HG03469 (cell line): ENCODE results near the gene AURKA.
"Not testable (repeated sequence)": the region's sequence is repeated elsewhere in the genome, so short reads cannot be mapped to it uniquely, and the experiment has no call there.

ENCODE experiments used
- ATAC-seq: cut with Tn5 transposase; IDR thresholded peaks from one replicate; pipeline ENCODE4 v1.9.1; 2021; ENCODE audit warnings: mild to moderate bottlenecking, moderate library complexity, moderate number of reproducible peaks; ENCODE audit not compliant: unreplicated experiment

Gene AURKA

DNA sequence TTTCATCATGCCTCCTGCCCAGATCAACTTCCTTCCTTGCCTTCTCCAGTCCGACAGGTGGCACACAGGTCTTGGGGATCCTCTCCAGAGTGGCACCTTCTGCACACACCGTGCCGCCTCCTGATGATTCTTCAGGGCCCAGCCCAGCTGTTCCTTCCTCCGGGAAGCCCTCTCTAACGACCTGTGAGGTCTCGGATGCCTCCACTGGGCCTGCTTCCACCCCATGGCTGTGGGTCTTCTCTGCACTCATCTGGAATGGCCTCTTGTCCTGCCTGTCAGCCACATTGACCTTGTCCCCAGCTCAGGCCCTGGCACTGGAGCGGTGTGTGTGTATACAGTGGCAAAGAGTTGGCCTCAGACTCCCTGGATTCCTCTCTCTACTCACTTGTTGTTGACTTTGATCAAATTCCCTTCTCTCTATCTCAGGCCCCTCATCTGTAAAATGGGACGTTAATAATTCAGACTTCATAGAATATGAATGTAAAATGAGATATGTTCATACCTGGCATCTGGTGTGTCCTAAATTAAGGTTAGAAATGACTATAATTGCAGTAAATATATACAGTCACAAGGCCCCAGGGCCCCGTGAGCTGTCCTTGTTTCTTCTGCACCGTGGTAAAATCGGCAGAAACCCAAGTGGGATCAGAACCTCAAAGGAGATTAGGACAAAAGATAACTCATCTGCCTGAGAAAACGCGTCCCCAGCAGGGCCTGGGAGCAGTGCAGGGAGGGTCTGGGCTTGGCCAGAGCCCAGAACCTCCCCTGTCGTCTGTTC, 31.7 kb downstream of the AURKA start:
- ATAC-seq = no peak

DNA sequence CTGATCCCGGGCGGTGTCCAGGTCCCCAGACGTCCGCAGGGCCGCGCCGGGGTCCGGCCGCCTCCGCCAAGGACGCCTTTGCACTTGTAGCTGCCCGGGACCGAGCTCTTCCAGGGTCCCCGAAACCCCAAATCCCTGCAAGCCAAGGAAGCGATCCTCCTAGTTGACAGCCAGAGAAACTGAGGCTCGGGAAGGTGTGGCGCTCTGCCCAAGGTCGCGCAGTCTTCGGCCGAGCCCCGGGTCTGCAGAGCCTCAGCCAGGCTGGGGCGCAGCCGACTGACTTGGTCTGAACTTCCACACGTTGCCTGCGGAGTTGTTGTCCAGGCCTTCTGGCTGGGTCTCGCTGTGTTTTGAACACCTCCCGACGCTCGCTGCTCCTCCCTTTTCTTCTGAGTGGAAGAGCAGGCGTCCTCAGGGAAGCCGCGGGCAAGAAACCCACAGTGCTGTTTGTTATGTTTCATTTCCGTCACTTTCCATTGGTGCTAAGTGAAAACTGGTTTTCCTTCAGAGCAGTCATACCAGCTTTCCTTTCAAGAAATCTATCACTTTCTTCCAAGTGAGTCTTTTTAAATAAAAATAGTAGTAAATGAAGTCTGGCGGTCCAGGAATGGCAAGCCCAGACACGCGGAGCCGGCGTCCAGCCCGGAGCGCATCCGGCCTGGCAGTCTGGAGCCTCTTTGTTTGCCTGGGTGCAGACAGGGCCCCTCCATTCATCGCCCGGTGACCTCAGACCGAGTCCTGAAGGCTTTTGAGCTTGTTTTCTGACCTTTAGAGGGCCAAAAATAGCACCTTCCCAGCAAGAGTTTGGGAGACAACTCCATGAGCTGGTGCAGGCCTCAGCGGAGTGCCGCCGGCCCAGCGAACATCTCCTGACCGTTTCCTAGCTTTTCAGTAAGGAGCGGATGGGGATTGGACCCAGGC, 32.5 kb downstream of the AURKA start:
- ATAC-seq = no peak

DNA sequence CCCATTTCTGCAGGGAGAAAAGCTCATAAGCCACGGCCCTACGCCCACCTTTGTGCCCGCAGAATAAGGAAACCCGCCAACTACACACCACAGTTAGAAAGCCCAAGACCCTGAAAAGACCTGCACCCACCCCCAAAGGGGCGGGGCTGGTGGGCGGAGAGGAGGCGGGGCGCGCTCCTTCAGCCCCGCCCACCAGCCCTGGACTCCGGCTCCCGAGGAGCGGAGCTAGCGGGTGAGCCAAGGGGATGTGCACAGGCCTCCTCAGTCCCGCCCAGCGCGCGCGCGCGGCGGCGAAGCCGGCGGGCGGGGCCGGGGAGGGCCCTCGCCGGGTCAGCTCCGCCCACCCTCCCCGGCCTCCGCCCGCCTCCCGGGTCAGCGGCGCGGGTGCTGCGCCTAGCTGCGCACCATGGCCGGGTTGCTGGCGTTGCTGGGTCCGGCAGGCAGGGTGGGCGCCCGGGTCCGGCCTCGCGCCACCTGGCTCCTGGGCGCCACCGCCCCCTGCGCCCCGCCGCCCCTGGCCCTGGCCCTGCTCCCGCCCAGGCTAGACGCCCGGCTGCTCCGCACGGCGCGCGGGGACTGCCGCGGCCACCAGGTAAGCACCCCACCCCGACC, 33.3 kb downstream of the AURKA start, which contains the start of gene FAM210B:
TSS of gene FAM210B (plus strand) at position 375 of the 612 bp plus-strand sequence. CDS start at position 407, 32 bp downstream.
- peak; percentile 96 for ATAC-seq

DNA sequence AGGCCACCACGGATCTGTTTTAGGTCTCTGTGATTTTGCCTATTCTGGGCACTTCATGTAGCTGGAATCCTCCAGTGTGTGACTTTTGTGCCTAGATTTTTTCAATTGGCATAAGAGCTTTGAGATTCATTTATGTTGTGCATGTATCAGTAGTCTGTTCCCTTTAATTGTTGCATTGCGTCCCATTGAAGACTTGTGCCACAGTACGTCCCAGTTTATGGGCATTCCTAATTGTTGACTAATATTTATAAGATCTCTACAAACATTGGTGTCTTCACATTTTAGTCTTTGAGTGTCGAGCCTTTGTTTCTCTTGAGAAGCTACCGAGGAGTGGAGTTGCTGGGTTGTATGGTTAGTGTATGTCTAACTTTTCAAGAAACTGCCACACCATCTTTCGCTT, 33.9 kb downstream of the AURKA start:
- no peak for ATAC-seq

DNA sequence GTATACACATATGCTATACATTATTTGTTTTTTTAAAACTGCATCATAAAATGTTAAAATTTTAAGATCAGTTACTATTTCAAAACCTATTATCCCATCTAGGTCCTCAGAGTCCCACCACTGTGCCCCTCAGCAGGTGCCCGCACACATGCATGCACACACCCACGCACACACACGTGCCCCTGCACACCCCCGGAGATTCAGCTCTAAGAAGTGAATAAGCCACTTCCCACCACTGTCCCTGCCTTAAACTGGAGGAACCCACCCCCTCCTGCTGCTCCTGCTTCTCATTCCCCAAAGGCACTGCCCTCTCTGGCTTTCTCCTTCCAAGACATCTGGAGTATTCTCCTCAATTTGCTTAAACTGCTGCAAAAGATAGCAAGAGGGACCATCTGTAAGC, 38.7 kb downstream of the AURKA start:
- ATAC-seq = no peak

DNA sequence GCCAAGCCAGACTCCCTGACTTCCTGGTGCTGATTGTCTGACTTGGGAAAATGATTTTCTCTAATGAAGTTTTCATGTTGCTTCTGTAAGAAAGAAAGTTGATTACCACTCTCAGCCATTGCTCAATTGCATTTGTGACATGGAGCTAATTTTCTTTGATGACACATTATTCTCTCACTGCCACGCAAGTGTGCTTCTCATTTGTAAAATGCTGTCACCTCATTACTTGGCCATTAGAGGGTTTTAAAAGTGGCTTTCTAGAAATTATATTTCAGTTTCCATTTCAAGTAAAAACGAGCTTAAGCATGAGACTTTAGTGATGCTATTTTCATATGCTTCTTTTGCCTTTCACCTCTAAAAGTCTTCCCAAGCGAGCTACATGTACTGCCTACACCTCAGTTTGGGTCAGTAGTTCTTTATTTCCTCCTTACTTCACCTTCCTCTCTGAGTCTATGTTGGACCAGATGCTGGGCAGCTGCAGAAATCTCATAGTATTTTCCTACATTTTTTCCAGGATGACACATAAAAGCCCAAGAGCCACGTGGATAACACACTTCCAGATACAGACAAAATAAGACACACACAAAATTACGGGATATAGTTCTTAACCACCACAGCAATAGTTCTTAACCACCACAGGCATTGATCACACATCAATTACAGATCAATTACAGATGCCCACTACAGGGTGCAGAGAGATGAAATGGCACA, 39.5 kb downstream of the AURKA start:
- ATAC-seq = no peak

DNA sequence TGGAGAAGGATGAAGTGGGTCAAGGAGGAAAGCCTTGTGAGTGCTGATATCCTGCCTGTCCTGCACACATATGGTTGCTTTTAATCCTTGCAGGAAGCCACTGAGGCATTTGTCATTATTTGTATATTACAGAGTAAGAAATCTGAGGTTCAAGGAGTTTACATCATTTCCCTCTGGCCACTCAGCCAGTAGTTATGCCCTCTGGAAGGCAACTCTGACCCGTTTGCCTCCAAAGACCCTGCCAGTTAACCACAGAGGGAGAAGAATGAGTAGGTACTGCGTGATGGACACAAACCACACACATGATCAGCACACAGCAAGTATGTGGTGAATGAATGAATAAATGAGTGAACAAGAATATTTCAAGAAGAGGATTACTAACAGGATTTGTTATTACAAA, 41.2 kb downstream of the AURKA start:
- ATAC-seq = no peak

DNA sequence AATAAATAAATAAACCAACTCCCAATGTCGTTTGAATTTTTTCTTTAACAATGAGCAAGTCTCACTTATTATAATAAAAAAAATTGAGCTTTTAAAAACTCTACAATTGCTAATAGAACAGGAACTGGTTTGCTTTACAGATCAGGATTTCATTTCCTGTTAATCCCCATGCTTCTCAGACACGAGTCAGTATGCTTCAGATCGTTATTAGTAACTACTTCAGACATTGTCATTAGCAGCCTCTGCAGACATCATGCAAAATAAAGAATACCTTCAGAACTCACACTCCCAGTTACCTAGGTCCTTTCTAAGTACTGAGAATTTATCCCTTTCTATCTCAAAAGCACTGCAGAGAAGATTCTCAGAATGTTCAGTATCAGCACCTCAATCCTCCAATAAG, 43.3 kb downstream of the AURKA start:
- no peak for ATAC-seq

DNA sequence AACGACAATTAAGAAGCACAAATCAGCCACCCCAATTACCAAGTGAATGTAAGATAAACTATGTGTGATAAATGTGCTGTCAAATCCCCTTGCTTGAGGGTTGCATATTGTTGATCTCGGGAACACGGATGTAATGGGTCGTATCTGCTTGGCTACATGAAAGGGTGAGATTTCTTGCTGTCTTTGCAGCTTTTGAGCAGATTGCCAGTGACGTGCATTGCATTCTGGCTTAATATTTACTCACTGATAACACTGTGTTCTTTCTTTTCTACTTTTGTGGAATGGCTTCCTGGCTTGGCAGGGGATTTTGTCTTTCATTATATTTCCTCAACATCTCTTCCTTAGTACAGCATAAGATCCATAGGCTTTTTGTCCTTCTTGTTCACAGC, 43.7 kb downstream of the AURKA start:
- no peak for ATAC-seq

DNA sequence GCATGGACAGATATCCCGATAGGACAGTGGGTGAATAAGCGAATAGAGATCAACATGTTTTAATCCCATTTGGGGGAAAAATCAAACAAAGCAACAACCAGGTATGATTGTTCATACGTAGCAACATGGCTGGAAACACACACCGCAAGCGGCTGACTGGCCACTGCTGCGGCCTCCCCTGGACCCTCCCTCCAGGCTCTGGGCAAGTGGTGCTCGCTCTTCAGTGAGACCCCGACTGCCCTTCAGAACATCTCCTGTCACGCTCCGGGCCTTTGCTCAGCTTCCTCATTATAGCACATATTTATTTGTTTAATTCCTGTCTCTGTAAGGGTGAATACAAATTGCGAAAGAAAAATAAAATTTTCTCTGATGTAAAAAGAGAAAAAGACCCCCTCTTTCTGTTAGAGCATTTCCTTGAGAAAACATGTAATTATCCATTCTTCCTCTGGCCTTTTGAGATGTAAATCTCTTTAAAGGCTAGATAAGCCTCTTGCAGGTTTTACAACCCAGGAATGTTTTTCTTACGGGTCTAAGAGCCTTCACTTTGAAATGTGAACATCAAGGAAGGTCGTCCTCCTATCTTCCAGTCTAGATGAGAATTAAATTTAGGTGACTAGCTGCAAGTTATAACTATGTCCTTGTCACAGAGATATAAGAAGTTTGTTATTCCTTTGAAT, 44.2 kb downstream of the AURKA start:
- no peak for ATAC-seq

DNA sequence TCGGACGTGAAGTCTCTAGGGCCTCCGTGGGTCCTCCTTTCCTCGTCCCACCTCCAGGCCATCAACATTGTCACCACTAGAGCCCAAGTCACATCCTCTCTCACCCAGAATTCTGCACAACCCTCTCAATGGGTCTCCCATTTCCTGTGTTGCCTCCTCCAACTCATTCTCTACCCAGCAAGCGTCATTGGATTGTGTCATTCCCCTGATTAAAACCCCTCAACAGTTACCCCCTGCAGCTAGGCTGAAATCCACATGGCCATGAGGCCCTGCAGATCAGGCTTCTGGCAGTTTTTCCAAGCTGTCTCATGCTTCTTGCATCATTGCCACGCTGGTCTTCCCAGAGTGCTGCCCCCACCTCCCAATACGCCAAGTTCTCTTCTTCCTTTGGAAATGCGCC, 46.1 kb downstream of the AURKA start:
- ATAC-seq = no peak

DNA sequence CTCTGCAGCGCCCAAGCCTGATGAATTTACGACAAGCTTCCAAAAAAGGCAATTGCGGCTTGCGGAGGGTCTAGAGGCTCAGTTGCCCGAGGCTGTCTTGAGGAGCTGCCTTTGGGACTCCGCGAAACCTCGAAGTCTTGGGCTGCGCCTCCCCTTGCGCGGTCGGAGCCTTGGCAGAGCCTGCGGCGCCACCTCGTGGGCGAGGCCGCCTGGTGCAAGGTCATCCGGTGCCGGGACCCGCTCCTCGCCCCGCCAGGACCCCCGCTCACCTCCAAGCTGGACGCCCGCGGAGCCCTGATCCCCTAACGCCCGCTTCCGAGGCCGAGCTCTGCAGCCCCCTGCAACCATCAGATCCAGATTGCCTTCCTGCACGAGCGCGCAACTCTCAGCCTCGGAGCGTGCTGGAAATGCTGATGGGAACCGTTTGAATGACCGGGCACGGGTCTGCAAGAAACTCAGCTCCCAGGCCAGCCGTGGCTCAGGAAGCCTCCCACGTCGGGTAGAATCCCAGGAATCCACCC, 48.1 kb downstream of the AURKA start:
- no peak for ATAC-seq

DNA sequence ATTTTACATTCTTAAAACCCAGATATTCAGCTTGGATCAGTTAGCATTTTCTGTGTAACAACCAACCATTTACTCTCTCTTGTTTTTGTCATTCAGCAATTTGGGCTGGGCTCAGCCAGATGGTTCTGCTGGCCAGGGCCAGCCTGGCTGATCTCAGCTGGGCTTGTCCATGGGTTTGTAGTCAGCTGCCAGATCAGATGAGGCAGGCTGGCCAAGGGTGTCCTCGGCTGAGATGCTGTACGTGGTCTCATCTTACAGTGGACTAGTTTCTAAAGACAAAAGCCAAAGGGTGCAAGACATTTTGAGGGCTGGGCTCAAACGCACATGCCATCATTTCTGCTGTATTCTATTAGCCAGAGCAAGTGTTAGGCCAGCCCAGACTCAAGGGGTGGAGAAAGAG, 49.2 kb downstream of the AURKA start:
- ATAC-seq = no peak

DNA sequence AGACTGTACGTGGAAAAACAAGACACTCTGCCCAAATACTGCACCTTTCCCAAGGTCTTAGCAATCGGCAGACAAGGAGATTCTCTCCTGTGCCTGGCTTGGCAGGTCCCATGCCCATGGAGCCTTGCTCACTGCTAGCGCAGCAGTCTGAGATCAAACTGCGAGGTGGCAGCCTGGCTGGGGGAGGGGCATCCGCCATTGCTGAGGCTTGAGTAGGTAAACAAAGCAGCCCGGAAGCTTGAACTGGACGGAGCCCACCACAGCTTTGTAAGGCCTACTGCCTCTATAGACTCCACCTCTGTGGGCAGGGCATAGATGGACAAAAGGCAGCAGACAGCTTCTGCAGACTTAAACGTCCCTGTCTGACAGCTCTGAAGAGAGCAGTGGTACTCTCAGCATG, 55.3 kb downstream of the AURKA start:
- ATAC-seq = not testable (repeated sequence)

DNA sequence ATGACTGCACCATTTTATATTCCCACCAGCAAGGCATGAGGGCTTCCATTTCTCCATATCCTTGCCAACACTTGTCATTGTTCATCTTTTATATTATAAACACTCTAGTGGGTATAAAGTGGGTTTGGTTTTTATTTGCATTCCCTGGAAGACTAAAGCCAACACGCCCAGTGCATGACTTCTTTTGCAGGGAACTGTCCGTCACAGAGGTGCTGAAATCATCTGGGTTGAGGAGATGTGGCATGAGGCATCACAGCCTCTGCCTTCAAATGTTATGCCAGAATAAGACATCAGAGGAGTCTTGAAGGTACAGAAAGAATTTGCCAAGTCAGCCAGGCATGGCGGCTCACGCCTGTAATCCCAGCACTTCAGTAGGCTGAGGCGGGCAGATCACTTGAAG, 63.2 kb downstream of the AURKA start:
- ATAC-seq = no peak

DNA sequence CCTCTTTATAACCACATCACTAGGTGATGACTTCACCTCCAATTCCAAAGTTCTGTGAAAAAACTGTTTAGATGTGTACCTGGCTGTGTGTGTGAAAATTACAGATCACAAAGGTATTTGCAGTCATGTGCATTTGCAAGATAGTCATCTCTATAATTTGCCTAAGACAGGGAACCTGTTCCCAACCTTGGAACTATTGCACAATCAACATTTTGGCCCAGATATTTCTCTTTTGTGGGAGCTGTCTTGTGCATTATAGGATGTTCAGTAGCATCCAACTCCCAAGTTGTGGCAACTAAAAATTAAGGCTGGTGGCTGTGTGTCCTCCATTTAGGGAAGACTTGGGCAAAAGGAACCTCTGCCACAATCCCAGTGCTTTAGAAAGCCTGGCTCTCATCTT, 67.2 kb downstream of the AURKA start:
- no peak for ATAC-seq

DNA sequence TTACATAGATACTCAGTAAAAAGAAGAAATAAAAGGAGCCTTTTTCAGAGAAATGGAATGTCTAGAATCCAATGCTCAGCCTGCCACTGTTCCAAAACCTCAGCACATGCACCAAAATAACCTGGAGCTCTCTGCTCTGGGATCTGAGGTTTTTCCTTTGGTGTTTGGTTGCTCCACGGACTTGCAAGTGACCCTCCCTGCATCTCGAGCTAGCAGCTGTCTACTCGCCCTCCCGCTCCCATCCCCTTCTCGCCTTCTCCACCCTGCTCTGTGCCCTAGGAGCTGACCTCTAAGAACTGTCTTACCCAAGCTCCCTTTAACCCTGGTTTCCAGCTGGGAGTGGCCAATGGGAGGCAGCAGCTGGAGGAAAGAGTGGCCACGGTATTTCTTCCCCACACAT, 68.4 kb downstream of the AURKA start:
- no peak for ATAC-seq

DNA sequence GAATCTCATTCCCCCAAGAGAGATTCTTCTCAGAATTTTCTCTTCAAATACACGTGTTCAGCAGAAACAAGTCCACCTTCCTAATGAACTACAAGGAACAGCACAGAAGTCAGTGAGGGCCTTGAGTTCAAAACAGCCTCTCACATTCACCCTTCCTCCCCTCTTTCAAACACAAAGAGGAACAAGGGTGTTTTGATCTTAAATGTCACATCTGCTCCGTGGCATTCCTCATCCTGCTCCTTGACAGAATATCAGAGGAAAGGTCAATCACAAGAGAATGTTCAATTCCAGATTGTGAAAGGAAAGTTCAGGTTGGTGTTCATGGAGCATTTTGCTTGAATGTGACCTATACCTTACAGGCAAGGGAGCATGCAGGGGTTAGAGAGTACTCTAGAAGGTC, 68.8 kb downstream of the AURKA start:
- no peak for ATAC-seq

DNA sequence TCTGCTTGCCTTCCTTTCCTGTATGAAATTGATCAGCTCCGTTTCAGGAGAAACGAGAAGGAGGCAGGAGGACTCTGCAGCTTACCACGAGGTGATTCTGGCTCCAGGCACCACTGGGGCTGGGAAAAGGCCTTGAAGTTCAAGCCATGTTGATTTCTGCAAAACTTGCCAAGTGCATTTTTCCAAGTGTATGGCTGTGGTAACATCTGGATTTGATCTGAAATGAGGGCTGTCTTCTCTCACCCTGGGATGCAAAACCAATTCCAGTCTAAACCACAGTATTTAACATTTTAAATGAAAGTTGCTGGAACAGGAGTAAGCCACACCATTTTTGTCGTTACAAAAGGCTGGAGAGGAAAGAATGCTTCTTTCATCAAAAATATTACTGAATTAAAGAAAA, 69.3 kb downstream of the AURKA start:
- ATAC-seq = no peak
